Psoas muscle (tissue), 8 donors: ENCODE results near the gene FSTL4. TPM values are rescaled to one million over a fixed set of nuclear protein-coding genes. Genes with fewer than 3 reads are reported as not detected.

Experiments used
- ATAC-seq, 4 donors: fragments of 200-7000 bp; cut with Tn5 transposase; one replicate each; pipeline ENCODE4 v1.9.1; 2020; ENCODE audit warnings: moderate library complexity in 3 of 4, mild to moderate bottlenecking in 2 of 4
- DNase-seq, 2 donors: peaks; one replicate each; pipeline ENCODE4 v3.0.0-alpha.2; 2020
- H3K27ac ChIP-seq: fragments of 200-600 bp; one replicate; pipeline ENCODE4 v1.8.0; 2022
- H3K27me3 ChIP-seq, 3 donors: fragments of 200-600 bp in 1 of 3; one replicate each; pipeline versions ENCODE4 v1.6.1 to v1.8.0; 2013 to 2022; ENCODE audit warnings: low read length in 2 of 3, mild to moderate bottlenecking in 2 of 3, moderate library complexity in 1 of 3; ENCODE audit not compliant: insufficient read depth in 3 of 3
- H3K36me3 ChIP-seq, 2 donors: fragments of 200-600 bp in 1 of 2; one replicate each; pipeline versions ENCODE4 v1.6.1 to v1.8.0; 2013 to 2022; ENCODE audit warnings: low read depth in 1 of 2, mild to moderate bottlenecking in 1 of 2, moderate library complexity in 1 of 2; ENCODE audit not compliant: insufficient read depth in 1 of 2
- H3K4me1 ChIP-seq: fragments of 200-600 bp; one replicate; pipeline ENCODE4 v1.8.0; 2022
- H3K4me3 ChIP-seq: fragments of 200-600 bp; one replicate; pipeline ENCODE4 v1.8.0; 2022; ENCODE audit warnings: mild to moderate bottlenecking
- H3K9me3 ChIP-seq: fragments of 200-600 bp; one replicate; pipeline ENCODE4 v1.8.0; 2022
- CTCF ChIP-seq: fragments of 200-600 bp; IDR thresholded peaks from one replicate; pipeline ENCODE4 v1.8.0; 2022; ENCODE audit warnings: antibody characterized with exemption
- WGBS, 3 donors: extraction: QIAGEN DNeasy Blood & Tissue Kit; methylation state at CpG; one replicate each; pipeline versions ENCODE4 v1.1.6 to v1.1.7; 2013; 5-methylcytosine and 5-hydroxymethylcytosine counted together
- intact Hi-C, 2 donors: fragments of 100-400 bp; cut with DNase I; formaldehyde crosslinking; loops; one replicate each; pipeline versions ENCODE4 v1.11.0 to v1.14.2; 2022
- polyA plus RNA-seq, 3 donors: library from polyadenylated mRNA; stranded (reverse); fragments of 200-250 nt; gene quantifications; one replicate each; pipeline ENCODE4 v1.2.3, GENCODE V29; 2013
- total RNA-seq, 4 donors: library from RNA; stranded (reverse); fragmentation: NEBNext Ultra II Directional in 2 of 4; extraction: Animal tissue kit (Norgen Biotek cat#: 25700) in 2 of 4; gene quantifications; one replicate each; pipeline versions ENCODE4 v1.2.1 to v1.2.4, GENCODE V29; 2021 to 2023
- donor health status: healthy with polysubstance abuse.
- donor health status: DM: no; HTN: no; CAD: no; lungs with moderate emphysema.
- donor health status: Bipolar disorder and iron deficiency.
- donor health status: healthy.
- donor health status: DM: yes; HTN: yes; CAD: no.
- donor health status: DM: no; HTN: no; CAD: no.
- donor health status: DM: no; HTN: no; CAD: no.
- donor health status: DM: yes; HTN: yes; CAD: no.

The FSTL4 gene
- total and polyA plus RNA-seq, 7 donors: 0.07 to 0.81 (median 0.24) TPM

GRCh38 chr5:133580618-133581017 lies 31.7 kb downstream of the FSTL4 start:
- Histone ChIP-seq H3K27me3 (peaks cover 0 to 8% (median 0%) of the 10 kb centered on the region in 3 donors), H3K4me1 (no peaks in the 10 kb centered on the region), H3K36me3 (no peaks in the 10 kb centered on the region), H3K4me3 (no peak overlapping the region), H3K9me3 (no peaks in the 10 kb centered on the region), H3K27ac (no peak overlapping the region)
- no peak for ATAC-seq
- no peak for DNase-seq
- intact Hi-C loops: no loop called here
- no peak for TF ChIP-seq CTCF
- WGBS, 3 donors: 69 to 73% (median 71%) methylated on average over 7 of the region's 7 CpGs

GRCh38 chr5:133579766-133580165 lies 32.6 kb downstream of the FSTL4 start:
- peaks cover 0 to 8% (median 0%) of the 10 kb centered on the region in 3 donors for H3K27me3 ChIP-seq
- no peaks in the 10 kb centered on the region for H3K9me3 ChIP-seq
- TF ChIP-seq CTCF: no peak
- no peaks in the 10 kb centered on the region for H3K36me3 ChIP-seq
- H3K4me3 ChIP-seq: no peak overlapping the region
- intact Hi-C loops: no loop called here
- 70 to 85% (median 78%) methylated on average over 4 of the region's 4 CpGs for WGBS, 3 donors
- DNase-seq (no peak), ATAC-seq (no peak)
- no peaks in the 10 kb centered on the region for H3K4me1 ChIP-seq
- H3K27ac ChIP-seq: no peak overlapping the region

- H3K4me1 ChIP-seq: no peaks in the 10 kb centered on the region
- ATAC-seq: no peak
- H3K9me3 ChIP-seq: no peaks in the 10 kb centered on the region
- intact Hi-C loops: no loop called here
- H3K36me3 ChIP-seq: no peaks in the 10 kb centered on the region
- DNase-seq: no peak
- no peak overlapping the region for H3K27ac ChIP-seq
- TF ChIP-seq CTCF: no peak
- 60 to 82% (median 73%) methylated on average over 1 of the region's 1 CpG for WGBS, 3 donors
- H3K4me3 ChIP-seq: no peak overlapping the region
- peaks cover 0 to 7% (median 6%) of the 10 kb centered on the region in 3 donors for H3K27me3 ChIP-seq
These were observed 43.0 kb downstream of the FSTL4 start for GRCh38 chr5:133569347-133569746.

- H3K9me3 ChIP-seq: no peaks in the 10 kb centered on the region
- H3K27me3 ChIP-seq: peaks cover 1 to 9% (median 2%) of the 10 kb centered on the region in 3 donors
- H3K27ac ChIP-seq: no peak overlapping the region
- WGBS, 3 donors: 57 to 65% (median 59%) methylated on average over 3 of the region's 3 CpGs
- intact Hi-C loops: no loop called here
- no peak for ATAC-seq
- no peak for TF ChIP-seq CTCF
- H3K4me3 ChIP-seq: no peak overlapping the region
- H3K36me3 ChIP-seq: no peaks in the 10 kb centered on the region
- DNase-seq: no peak
- H3K4me1 ChIP-seq: no peaks in the 10 kb centered on the region
These were observed 46.3 kb downstream of the FSTL4 start for GRCh38 chr5:133565993-133566392.

GRCh38 chr5:133564921-133565565 lies 47.3 kb downstream of the FSTL4 start:
- Histone ChIP-seq H3K36me3 (no peaks in the 10 kb centered on the region), H3K9me3 (no peaks in the 10 kb centered on the region), H3K27ac (no peak overlapping the region), H3K4me1 (no peaks in the 10 kb centered on the region), H3K4me3 (no peak overlapping the region), H3K27me3 (peaks cover 0 to 9% (median 3%) of the 10 kb centered on the region in 3 donors)
- WGBS, 3 donors: 50 to 72% (median 69%) methylated on average over 4 of the region's 4 CpGs
- intact Hi-C loops: no loop called here
- DNase-seq: no peak
- ATAC-seq: peak in 1 of 4 donors; percentile 54
- TF ChIP-seq CTCF: no peak
